Bronchial epithelial cell (primary cell): Measurements from ENCODE around the gene PRF1. TPM values are rescaled to one million over a fixed set of nuclear protein-coding genes. Genes with fewer than 3 reads are reported as not detected.

Source experiments
- DNase-seq: peaks from one replicate; pipeline ENCODE4 v3.0.0-alpha.2; 2010; ENCODE audit warnings: low read depth
- FAIRE-seq: peaks from 2 replicates; lab custom pipeline; 2011; peaks lifted over from hg19 to GRCh38; lab: Jason Lieb, UNC
- H3K27me3 ChIP-seq: 2 replicates; pipeline ENCODE4 v1.5.1; 2011; ENCODE audit warnings: low read length; ENCODE audit not compliant: control insufficient read depth, insufficient read depth
- H3K36me3 ChIP-seq: 2 replicates; pipeline ENCODE4 v1.5.1; 2011; ENCODE audit warnings: low read length; ENCODE audit not compliant: control insufficient read depth, insufficient read depth
- H3K4me3 ChIP-seq: 2 replicates; pipeline ENCODE4 v1.5.1; 2011; ENCODE audit warnings: mild to moderate bottlenecking, low read depth, low read length, control low read depth
- CTCF ChIP-seq: IDR thresholded peaks from 2 replicates; pipeline ENCODE4 v1.5.1; 2011; ENCODE audit warnings: mild to moderate bottlenecking, moderate library complexity, low read length, control low read depth, inconsistent platforms; ENCODE audit not compliant: insufficient read depth, severe bottlenecking
- total RNA-seq: library from RNA; depleted of rRNA; stranded (reverse); fragments of >200 nt; gene quantifications from 2 replicates; pipeline ENCODE4 v1.2.1, GENCODE V29; 2014

PRF1 gene
- total RNA-seq, 1 donor from 2014 or later: not detected

GRCh38 chr10:70568781-70569495 is 33.6 kb downstream of the PRF1 start:
- no peak overlapping the region for H3K4me3 ChIP-seq
- H3K27me3 ChIP-seq: peaks cover 5% of the 10 kb centered on the region
- FAIRE-seq (no peak), DNase-seq (no peak)
- no peak for TF ChIP-seq CTCF
- no peaks in the 10 kb centered on the region for H3K36me3 ChIP-seq

- H3K4me3 ChIP-seq: no peak overlapping the region
- peaks cover 5% of the 10 kb centered on the region for H3K27me3 ChIP-seq
- FAIRE-seq (no peak), DNase-seq (no peak)
- no peak for TF ChIP-seq CTCF
- H3K36me3 ChIP-seq: no peaks in the 10 kb centered on the region
Observed at GRCh38 chr10:70568113-70568512, 34.4 kb downstream of the PRF1 start.

GRCh38 chr10:70567603-70568002 is 34.9 kb downstream of the PRF1 start:
- no peak for DNase-seq
- H3K4me3 ChIP-seq: no peak overlapping the region
- H3K27me3 ChIP-seq: peaks cover 5% of the 10 kb centered on the region
- H3K36me3 ChIP-seq: no peaks in the 10 kb centered on the region
- peak; percentile 18 for FAIRE-seq
- no peak for TF ChIP-seq CTCF

- peaks cover 5% of the 10 kb centered on the region for H3K27me3 ChIP-seq
- no peaks in the 10 kb centered on the region for H3K36me3 ChIP-seq
- no peak for TF ChIP-seq CTCF
- DNase-seq: no peak
- FAIRE-seq: no peak
- no peak overlapping the region for H3K4me3 ChIP-seq
Observed at GRCh38 chr10:70566515-70567290, 35.8 kb downstream of the PRF1 start.

DNA sequence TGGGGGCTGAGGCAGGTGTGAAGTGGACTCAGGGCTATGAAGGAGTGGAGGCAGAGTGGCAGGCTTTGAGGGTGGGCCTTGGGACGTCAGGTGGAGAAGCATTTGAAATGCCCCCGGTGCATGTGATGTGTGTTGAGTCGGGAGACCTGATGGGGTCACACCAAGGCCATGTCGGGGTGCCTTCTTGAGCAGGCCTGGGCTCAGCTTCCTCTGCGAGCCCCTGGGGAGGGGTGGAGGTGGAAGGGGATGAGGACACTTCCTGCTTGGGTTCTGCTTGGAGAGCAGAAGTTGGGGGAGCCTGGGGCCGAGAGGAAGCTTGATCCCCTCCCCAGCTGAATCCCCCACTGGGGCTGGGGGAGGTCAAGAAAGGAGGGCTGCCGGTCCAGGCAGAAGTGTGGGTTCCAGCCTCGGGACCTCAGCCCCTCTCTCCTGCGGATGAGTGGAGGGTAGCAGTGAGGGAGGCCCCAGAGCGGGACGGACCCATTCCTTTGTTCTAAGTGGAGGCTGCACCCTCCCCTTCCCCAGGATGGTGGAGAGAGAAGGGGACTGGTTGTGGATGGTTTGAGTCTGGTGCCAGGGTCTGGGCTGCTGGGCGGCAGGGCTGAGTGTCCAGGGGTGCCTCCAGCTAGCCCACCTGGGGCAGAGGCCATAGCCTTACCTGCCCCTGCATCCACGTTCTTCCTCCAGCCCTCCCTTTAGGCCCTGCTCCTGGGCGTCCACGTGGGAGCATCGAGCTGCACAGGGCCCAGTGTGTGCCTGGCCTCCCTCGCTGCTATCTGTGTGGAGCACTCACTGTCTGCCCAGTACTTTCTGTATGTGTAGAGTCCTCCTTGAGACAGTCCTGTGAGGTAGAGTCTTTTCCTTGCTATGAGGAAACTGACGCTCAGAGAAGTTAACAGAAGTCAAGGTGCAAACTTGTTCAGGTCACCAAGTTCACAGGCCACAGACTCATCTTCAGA is 36.7 kb downstream of the PRF1 start:
- Histone ChIP-seq H3K36me3 (no peaks in the 10 kb centered on the region), H3K4me3 (no peak overlapping the region), H3K27me3 (peaks cover 5% of the 10 kb centered on the region)
- DNase-seq (no peak), FAIRE-seq (peak; percentile 13)
- no peak for TF ChIP-seq CTCF
